ENCODE measurements around the gene PCDHGB3.
"Not testable (repeated sequence)": the region's sequence is repeated elsewhere in the genome, so short reads cannot be mapped to it uniquely, and the experiment has no call there.

PCDHGB3 gene

GRCh38 chr5:141382469-141383294, 12.6 kb downstream of the PCDHGB3 start, which contains the start of gene PCDHGA7:
TSS of gene PCDHGA7 (plus strand) at chr5:141382742. CDS start at chr5:141382900, 158 bp downstream.
- H3K4me1 Mint-ChIP-seq, result no peaks in the 10 kb centered on the region
- TF ChIP-seq, protein P1, sequence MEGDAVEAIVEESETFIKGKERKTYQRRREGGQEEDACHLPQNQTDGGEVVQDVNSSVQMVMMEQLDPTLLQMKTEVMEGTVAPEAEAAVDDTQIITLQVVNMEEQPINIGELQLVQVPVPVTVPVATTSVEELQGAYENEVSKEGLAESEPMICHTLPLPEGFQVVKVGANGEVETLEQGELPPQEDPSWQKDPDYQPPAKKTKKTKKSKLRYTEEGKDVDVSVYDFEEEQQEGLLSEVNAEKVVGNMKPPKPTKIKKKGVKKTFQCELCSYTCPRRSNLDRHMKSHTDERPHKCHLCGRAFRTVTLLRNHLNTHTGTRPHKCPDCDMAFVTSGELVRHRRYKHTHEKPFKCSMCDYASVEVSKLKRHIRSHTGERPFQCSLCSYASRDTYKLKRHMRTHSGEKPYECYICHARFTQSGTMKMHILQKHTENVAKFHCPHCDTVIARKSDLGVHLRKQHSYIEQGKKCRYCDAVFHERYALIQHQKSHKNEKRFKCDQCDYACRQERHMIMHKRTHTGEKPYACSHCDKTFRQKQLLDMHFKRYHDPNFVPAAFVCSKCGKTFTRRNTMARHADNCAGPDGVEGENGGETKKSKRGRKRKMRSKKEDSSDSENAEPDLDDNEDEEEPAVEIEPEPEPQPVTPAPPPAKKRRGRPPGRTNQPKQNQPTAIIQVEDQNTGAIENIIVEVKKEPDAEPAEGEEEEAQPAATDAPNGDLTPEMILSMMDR (IDR thresholded peaks at IDR 0.05; ENCODE audit: unreplicated experiment in 3 of 3), result no peak
- peaks cover 71% of the 10 kb centered on the region for H3K9me3 Mint-ChIP-seq
- H3K36me3 Mint-ChIP-seq (ENCODE audit: low read depth), result peaks cover 7% of the 10 kb centered on the region
- no peak within 1 kb of the TSS for H3K4me3 Mint-ChIP-seq
- H3K27ac Mint-ChIP-seq, result no peak within 1 kb of the TSS
- no peaks in the 10 kb centered on the region for H3K27me3 Mint-ChIP-seq (ENCODE audit: low read depth)

GRCh38 chr5:141383345-141383744, 13.3 kb downstream of the PCDHGB3 start:
- Mint-ChIP-seq H3K27me3 (ENCODE audit: low read depth) (no peaks in the 10 kb centered on the region), H3K9me3 (peaks cover 73% of the 10 kb centered on the region), H3K27ac (no peak overlapping the region), H3K36me3 (ENCODE audit: low read depth) (peaks cover 9% of the 10 kb centered on the region), H3K4me1 (no peaks in the 10 kb centered on the region), H3K4me3 (no peak overlapping the region)
- TF ChIP-seq, protein P1 (IDR thresholded peaks at IDR 0.05; ENCODE audit: unreplicated experiment in 3 of 3), result no peak

DNA sequence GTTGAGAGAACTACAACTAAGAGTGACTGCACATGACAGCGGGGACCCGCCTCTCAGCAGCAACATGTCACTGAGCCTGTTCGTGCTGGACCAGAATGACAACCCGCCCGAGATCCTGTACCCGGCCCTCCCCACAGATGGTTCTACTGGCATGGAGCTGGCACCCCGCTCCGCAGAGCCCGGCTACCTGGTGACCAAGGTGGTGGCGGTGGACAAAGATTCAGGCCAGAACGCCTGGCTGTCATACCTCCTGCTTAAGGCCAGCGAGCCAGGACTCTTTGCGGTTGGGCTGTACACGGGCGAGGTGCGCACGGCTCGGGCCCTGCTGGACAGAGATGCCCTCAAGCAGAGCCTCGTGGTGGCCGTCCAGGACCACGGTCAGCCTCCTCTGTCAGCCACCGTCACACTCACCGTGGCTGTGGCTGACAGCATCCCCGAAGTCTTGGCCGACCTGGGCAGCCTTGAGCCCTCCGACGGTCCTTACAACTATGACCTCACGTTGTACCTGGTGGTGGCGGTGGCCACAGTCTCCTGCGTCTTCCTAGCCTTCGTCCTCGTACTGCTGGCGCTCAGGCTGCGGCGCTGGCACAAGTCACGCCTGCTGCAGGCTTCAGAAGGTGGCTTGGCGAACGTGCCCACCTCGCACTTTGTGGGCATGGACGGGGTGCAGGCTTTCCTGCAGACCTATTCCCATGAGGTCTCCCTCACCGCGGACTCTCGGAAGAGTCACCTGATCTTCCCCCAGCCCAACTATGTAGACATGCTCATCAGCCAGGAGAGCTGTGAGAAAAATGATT, 14.6 kb downstream of the PCDHGB3 start:
- Mint-ChIP-seq H3K27me3 (ENCODE audit: low read depth) (no peaks in the 10 kb centered on the region), H3K36me3 (ENCODE audit: low read depth) (peaks cover 18% of the 10 kb centered on the region), H3K9me3 (peaks cover 74% of the 10 kb centered on the region), H3K27ac (no peak overlapping the region), H3K4me3 (no peak overlapping the region), H3K4me1 (no peaks in the 10 kb centered on the region)
- TF ChIP-seq, protein P1 (IDR thresholded peaks at IDR 0.05; ENCODE audit: unreplicated experiment in 3 of 3), result no peak

- TF ChIP-seq, protein P1 (IDR thresholded peaks at IDR 0.05; ENCODE audit: unreplicated experiment in 3 of 3), result peak; percentile 10 to 41 (median 25)
- not testable (repeated sequence) for H3K27me3 Mint-ChIP-seq (ENCODE audit: low read depth); H3K4me1 Mint-ChIP-seq
- H3K27ac Mint-ChIP-seq, result peak within 1 kb of the TSS in 1 of 3 experiments; percentile 58
- peaks cover 74% of the 10 kb centered on the region for H3K9me3 Mint-ChIP-seq
- H3K36me3 Mint-ChIP-seq (ENCODE audit: low read depth), result peaks cover 38% of the 10 kb centered on the region
- peak within 1 kb of the TSS; percentile 65 to 82 (median 78) for H3K4me3 Mint-ChIP-seq
Observed at GRCh38 chr5:141387557-141388311, 17.7 kb downstream of the PCDHGB3 start, which contains the start of gene PCDHGB4. TSS of gene PCDHGB4 (plus strand) at chr5:141387698. CDS start at chr5:141387885, 187 bp downstream.

DNA sequence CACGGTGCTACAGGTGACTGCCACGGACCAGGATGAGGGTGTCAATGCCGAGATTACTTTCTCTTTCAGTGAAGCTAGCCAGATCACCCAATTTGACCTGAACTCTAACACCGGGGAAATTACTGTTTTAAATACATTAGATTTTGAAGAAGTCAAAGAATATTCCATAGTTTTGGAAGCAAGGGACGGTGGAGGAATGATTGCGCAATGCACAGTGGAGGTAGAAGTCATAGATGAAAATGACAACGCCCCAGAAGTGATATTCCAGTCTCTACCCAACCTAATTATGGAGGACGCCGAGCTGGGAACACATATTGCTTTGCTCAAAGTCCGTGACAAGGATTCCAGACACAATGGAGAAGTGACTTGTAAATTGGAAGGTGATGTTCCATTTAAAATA, 18.6 kb downstream of the PCDHGB3 start:
- Mint-ChIP-seq H3K27me3 (ENCODE audit: low read depth) (no peaks in the 10 kb centered on the region), H3K27ac (no peak overlapping the region), H3K9me3 (peaks cover 76% of the 10 kb centered on the region), H3K36me3 (ENCODE audit: low read depth) (peaks cover 41% of the 10 kb centered on the region), H3K4me1 (no peaks in the 10 kb centered on the region), H3K4me3 (peak overlapping the region in 1 of 3 experiments; percentile 1)
- TF ChIP-seq, protein P1 (IDR thresholded peaks at IDR 0.05; ENCODE audit: unreplicated experiment in 3 of 3), result no peak
